ENCODE data around the gene E2F6. TPM values are rescaled to one million over a fixed set of nuclear protein-coding genes. Genes with fewer than 3 reads are reported as not detected.

The E2F6 gene
- polyA plus RNA-seq, 1 experiment = 4.9 TPM

- H3K4me3 ChIP-seq (ENCODE audit: low read depth, low read length) = no peak overlapping the region
- no peak for DNase-seq (ENCODE audit: low read depth)
- no peaks in the 10 kb centered on the region; the same call in 1 of the 2 replicates for H3K27me3 ChIP-seq (ENCODE audit: control insufficient read depth, insufficient read depth, low read length)
- POLR2A ChIA-PET = no interaction called here
- H3K36me3 ChIP-seq (ENCODE audit: control insufficient read depth, insufficient read depth, low read length) = no peaks in the 10 kb centered on the region
- CTCF ChIA-PET = interaction anchor here (0.8 to 1.6 kb wide), 4 partner anchors 10 to 284 kb away, joined by 3 to 7 read pairs (median 4); a partner anchor contains a TSS
- TF ChIP-seq CTCF (IDR thresholded peaks at IDR 0.05; ENCODE audit: insufficient read depth, low read depth, low read length) = no peak
These were observed 49.0 kb downstream of the E2F6 start for GRCh38 chr2:11416931-11417330.

- no peak for TF ChIP-seq CTCF (IDR thresholded peaks at IDR 0.05; ENCODE audit: insufficient read depth, low read depth, low read length)
- Histone ChIP-seq H3K4me3 (ENCODE audit: low read depth, low read length) (no peak overlapping the region), H3K36me3 (ENCODE audit: control insufficient read depth, insufficient read depth, low read length) (no peaks in the 10 kb centered on the region), H3K27me3 (ENCODE audit: control insufficient read depth, insufficient read depth, low read length) (no peaks in the 10 kb centered on the region; the same call in 1 of the 2 replicates)
- POLR2A ChIA-PET = no interaction called here
- CTCF ChIA-PET = interaction anchor here (0.8 to 1.3 kb wide), 4 partner anchors 11 to 225 kb away, joined by 3 to 4 read pairs (median 3); no protein-coding TSS in a partner anchor
- no peak for DNase-seq (ENCODE audit: low read depth)
These were observed 49.8 kb downstream of the E2F6 start for GRCh38 chr2:11416186-11416585.

- H3K36me3 ChIP-seq (ENCODE audit: control insufficient read depth, insufficient read depth, low read length) = no peaks in the 10 kb centered on the region
- TF ChIP-seq CTCF (IDR thresholded peaks at IDR 0.05; ENCODE audit: insufficient read depth, low read depth, low read length) = no peak
- POLR2A ChIA-PET = no interaction called here
- CTCF ChIA-PET = interaction anchor here (0.6 to 1.1 kb wide), 3 partner anchors 118 to 275 kb away, joined by 3 read pairs; no protein-coding TSS in a partner anchor
- no peaks in the 10 kb centered on the region; the same call in 1 of the 2 replicates for H3K27me3 ChIP-seq (ENCODE audit: control insufficient read depth, insufficient read depth, low read length)
- H3K4me3 ChIP-seq (ENCODE audit: low read depth, low read length) = no peak overlapping the region
- DNase-seq (ENCODE audit: low read depth) = no peak
These were observed 51.4 kb downstream of the E2F6 start for GRCh38 chr2:11414372-11415124.

GRCh38 chr2:11412449-11412810, 53.5 kb downstream of the E2F6 start:
- no peak for DNase-seq (ENCODE audit: low read depth)
- TF ChIP-seq CTCF (IDR thresholded peaks at IDR 0.05; ENCODE audit: insufficient read depth, low read depth, low read length) = no peak
- H3K36me3 ChIP-seq (ENCODE audit: control insufficient read depth, insufficient read depth, low read length) = no peaks in the 10 kb centered on the region
- H3K4me3 ChIP-seq (ENCODE audit: low read depth, low read length) = no peak overlapping the region
- ChIA-PET POLR2A (no interaction called here), CTCF (interaction anchor here (0.8 to 7.5 kb wide), 17 partner anchors 9 to 280 kb away, joined by 3 to 69 read pairs (median 4); a partner anchor contains a TSS)
- H3K27me3 ChIP-seq (ENCODE audit: control insufficient read depth, insufficient read depth, low read length) = no peaks in the 10 kb centered on the region; the same call in 1 of the 2 replicates

- CTCF ChIA-PET = interaction anchor here (0.6 to 7.5 kb wide), 32 partner anchors 10 to 1406 kb away, joined by 3 to 69 read pairs (median 4); a partner anchor contains a TSS
- no peak for DNase-seq (ENCODE audit: low read depth)
- no peaks in the 10 kb centered on the region for H3K36me3 ChIP-seq (ENCODE audit: control insufficient read depth, insufficient read depth, low read length)
- no peaks in the 10 kb centered on the region; the same call in 1 of the 2 replicates for H3K27me3 ChIP-seq (ENCODE audit: control insufficient read depth, insufficient read depth, low read length)
- peak; percentile 84 for TF ChIP-seq CTCF (IDR thresholded peaks at IDR 0.05; ENCODE audit: insufficient read depth, low read depth, low read length)
- H3K4me3 ChIP-seq (ENCODE audit: low read depth, low read length) = no peak overlapping the region
- POLR2A ChIA-PET = no interaction called here
These were observed 54.1 kb downstream of the E2F6 start for GRCh38 chr2:11411768-11412448.
